COLO829 (cell line): ENCODE measurements around the gene SNCB.

Source experiments
- DNase-seq: peaks from one replicate; pipeline ENCODE4 v3.0.0; 2012; ENCODE audit warnings: low spot score

The SNCB gene

GRCh38 chr5:176574297-176574591 is 56.1 kb downstream of the SNCB start:
- no peak for DNase-seq

DNA sequence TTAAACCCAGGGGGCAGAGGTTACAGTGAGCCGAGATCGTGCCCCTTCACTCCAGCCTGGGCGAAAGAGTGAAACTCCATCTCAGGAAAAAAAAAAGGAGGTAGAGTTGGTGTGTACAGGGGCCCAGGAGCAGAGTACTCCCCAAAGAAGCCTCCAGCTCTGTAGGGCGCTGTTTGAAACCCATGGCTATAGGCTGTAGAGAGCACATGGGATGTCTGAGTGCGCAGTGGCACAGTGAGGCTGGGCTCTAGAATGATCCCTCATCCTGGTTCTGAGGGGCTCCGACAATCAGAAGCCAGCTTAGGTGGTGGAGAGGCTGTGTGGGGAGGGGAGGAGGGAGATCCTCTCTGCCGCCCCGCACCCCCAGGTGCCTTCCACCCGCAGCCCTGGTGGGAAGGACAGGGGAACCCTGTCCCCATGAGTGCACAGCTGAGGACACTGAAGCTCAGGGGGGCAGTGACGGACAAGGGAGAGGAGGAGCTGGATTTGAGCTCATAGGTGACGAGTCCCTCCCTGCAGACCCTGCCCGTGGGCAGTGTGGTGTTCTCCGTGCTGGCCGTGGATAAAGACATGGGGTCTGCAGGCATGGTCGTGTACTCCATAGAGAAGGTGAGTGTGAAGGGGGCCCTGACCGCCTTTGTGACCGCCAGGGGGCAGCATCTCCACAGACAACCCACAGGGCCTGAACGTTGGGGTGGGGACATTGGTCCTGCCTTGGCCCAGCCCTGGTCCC is 56.6 kb downstream of the SNCB start:
- DNase-seq = no peak
